Panc1 (cell line): Measurements from ENCODE around the gene GCH1. TPM values are rescaled to one million over a fixed set of nuclear protein-coding genes. Genes with fewer than 3 reads are reported as not detected.
"Not testable (repeated sequence)": the region's sequence is repeated elsewhere in the genome, so short reads cannot be mapped to it uniquely, and the experiment has no call there.

Experiments used
- ATAC-seq: fragments of 200-7000 bp; cut with Tn5 transposase; 2 replicates; pipeline ENCODE4 v1.9.1; 2020; ENCODE audit warnings: mild to moderate bottlenecking, moderate library complexity
- BruUV-seq: library from RNA; stranded (reverse); fragments of 400-500 nt; replicated peaks from 2 replicates; lab custom pipeline; 2021; lab: Mats Ljungman, UMichigan
- CTCF ChIA-PET: fragments of 300-600 bp; sonication (Branson Sonifier 250); formaldehyde crosslinking; loops from one replicate; lab custom pipeline; 2022; ENCODE audit warnings: antibody characterized with exemption; lab: Charles Lee
- POLR2A ChIA-PET: fragments of 300-600 bp; sonication (Branson Sonifier 250); formaldehyde crosslinking; loops from one replicate; lab custom pipeline; 2022; ENCODE audit warnings: antibody characterized with exemption; lab: Charles Lee
- DNase-seq: peaks from one replicate; pipeline ENCODE4 v3.0.0-alpha.2; 2010; ENCODE audit warnings: low read depth, low spot score
- H3K27ac ChIP-seq: 2 replicates; pipeline ENCODE4 v1.5.1; 2011; ENCODE audit warnings: mild to moderate bottlenecking, low read length, inconsistent platforms
- H3K27me3 ChIP-seq: fragments of 200-500 bp; sonication (Bioruptor generic); 2 replicates; pipeline ENCODE4 v1.6.0; 2014; ENCODE audit warnings: low read length, inconsistent platforms; ENCODE audit not compliant: control insufficient read depth, insufficient read depth
- H3K36me3 ChIP-seq: fragments of 200-500 bp; sonication (Bioruptor generic); 2 replicates; pipeline ENCODE4 v1.5.1; 2014; ENCODE audit warnings: inconsistent platforms, mild to moderate bottlenecking, low read length, moderate library complexity; ENCODE audit not compliant: control insufficient read depth, insufficient read depth
- H3K4me1 ChIP-seq: 2 replicates; pipeline ENCODE4 v1.5.1; 2011; ENCODE audit warnings: inconsistent platforms, mild to moderate bottlenecking, low read length, moderate library complexity; ENCODE audit not compliant: control insufficient read depth, insufficient read depth
- H3K4me3 ChIP-seq, 2 experiments: 2 replicates each; pipeline ENCODE4 v1.5.1; 2011 to 2012; ENCODE audit warnings: low read depth in 2 of 2, low read length in 2 of 2, mild to moderate bottlenecking in 2 of 2, inconsistent platforms in 1 of 2, moderate library complexity in 1 of 2
- H3K9me3 ChIP-seq: fragments of 200-500 bp; sonication (Bioruptor generic); 2 replicates; pipeline ENCODE4 v1.5.1; 2014; ENCODE audit warnings: low read depth, mild to moderate bottlenecking, inconsistent platforms, low read length, moderate library complexity; ENCODE audit not compliant: control insufficient read depth, insufficient read depth
- POLR2AphosphoS5 ChIP-seq: IDR thresholded peaks from 2 replicates; pipeline ENCODE4 v1.6.1; 2012; ENCODE audit warnings: mild to moderate bottlenecking, low read depth, low read length, moderate library complexity
- REST ChIP-seq, 2 experiments: IDR thresholded peaks; 2 replicates each; pipeline ENCODE4 v1.6.1; 2011 to 2012; ENCODE audit warnings: low read depth in 2 of 2, control low read depth in 1 of 2, low read length in 1 of 2, mild to moderate bottlenecking in 1 of 2, moderate library complexity in 1 of 2; ENCODE audit not compliant: insufficient read depth in 1 of 2
- SIN3A ChIP-seq: IDR thresholded peaks from 2 replicates; pipeline ENCODE4 v1.6.1; 2012; ENCODE audit warnings: low read depth, mild to moderate bottlenecking, low read length, moderate library complexity, borderline replicate concordance; ENCODE audit not compliant: insufficient read depth
- TCF7L2 ChIP-seq: IDR thresholded peaks from 2 replicates; pipeline ENCODE4 v1.6.1; 2011; ENCODE audit warnings: mild to moderate bottlenecking, low read depth, low read length, inconsistent platforms
- in situ Hi-C: cut with HindIII; loops from 2 replicates; pipeline ENCODE4 v1.10.0; 2016; ENCODE audit warnings: low sequenced_read_pairs, low pct_unique_long_range_greater_than_20kb
- intact Hi-C: fragments of 100-400 bp; cut with micrococcal nuclease; formaldehyde crosslinking; loops from one replicate; pipeline ENCODE4 v1.10.0; 2022; ENCODE audit not compliant: unreplicated experiment
- total RNA-seq: library from RNA; stranded (reverse); gene quantifications from one replicate; pipeline ENCODE4 v1.2.1, GENCODE V29; 2021; ENCODE audit not compliant: unreplicated experiment
- TF ChIP-seq, protein P1 (sequence below): fragments of 450-650 bp; IDR thresholded peaks from 2 replicates; pipeline ENCODE4 v1.5.1; 2017; ENCODE audit warnings: mild to moderate bottlenecking

Gene GCH1
- total RNA-seq, 1 experiment from 2014 or later, result 3.6 TPM

- CTCF ChIA-PET, result no interaction called here
- H3K4me3 ChIP-seq, result no peak overlapping the region
- no peaks in the 10 kb centered on the region for H3K36me3 ChIP-seq
- in situ Hi-C loops (no loop called here), intact Hi-C loops (no loop called here)
- POLR2A ChIA-PET, result no interaction called here
- DNase-seq (no peak), ATAC-seq (no peak)
- TF ChIP-seq, protein P1, sequence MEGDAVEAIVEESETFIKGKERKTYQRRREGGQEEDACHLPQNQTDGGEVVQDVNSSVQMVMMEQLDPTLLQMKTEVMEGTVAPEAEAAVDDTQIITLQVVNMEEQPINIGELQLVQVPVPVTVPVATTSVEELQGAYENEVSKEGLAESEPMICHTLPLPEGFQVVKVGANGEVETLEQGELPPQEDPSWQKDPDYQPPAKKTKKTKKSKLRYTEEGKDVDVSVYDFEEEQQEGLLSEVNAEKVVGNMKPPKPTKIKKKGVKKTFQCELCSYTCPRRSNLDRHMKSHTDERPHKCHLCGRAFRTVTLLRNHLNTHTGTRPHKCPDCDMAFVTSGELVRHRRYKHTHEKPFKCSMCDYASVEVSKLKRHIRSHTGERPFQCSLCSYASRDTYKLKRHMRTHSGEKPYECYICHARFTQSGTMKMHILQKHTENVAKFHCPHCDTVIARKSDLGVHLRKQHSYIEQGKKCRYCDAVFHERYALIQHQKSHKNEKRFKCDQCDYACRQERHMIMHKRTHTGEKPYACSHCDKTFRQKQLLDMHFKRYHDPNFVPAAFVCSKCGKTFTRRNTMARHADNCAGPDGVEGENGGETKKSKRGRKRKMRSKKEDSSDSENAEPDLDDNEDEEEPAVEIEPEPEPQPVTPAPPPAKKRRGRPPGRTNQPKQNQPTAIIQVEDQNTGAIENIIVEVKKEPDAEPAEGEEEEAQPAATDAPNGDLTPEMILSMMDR, result no peak
- no peak for TF ChIP-seq TCF7L2
- TF ChIP-seq SIN3A, result no peak
- TF ChIP-seq POLR2AphosphoS5, result no peak
- TF ChIP-seq REST (IDR thresholded peaks at IDR 0.05; ENCODE audit: insufficient read depth in 1 of 2, low read depth in 2 of 2, low read length in 1 of 2), result no peak
- H3K27me3 ChIP-seq, result no peaks in the 10 kb centered on the region
- no TSS peak for BruUV-seq
- no peaks in the 10 kb centered on the region for H3K4me1 ChIP-seq
- no peak overlapping the region for H3K27ac ChIP-seq
- no peaks in the 10 kb centered on the region for H3K9me3 ChIP-seq
Observed at GRCh38 chr14:54909817-54910558, 7.4 kb upstream of the GCH1 start.

DNA sequence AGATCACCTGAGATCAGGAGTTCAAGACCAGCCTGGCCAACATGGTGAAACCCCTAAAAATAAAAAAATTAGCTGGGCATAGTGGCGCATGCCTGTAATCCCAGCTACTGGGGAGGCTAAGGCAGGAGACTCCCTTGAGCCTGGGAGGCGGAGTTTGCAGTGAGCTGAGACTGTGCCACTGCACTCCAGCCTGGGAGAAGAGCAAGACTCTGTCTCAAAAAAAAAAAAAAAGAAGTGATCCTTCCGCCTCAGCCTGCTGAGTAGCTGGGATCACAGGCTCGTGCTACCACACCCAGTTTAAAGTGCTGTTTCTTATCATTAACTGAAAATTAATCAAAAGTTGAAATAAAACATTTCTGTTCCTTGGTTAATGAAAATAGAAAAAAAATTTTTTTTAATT is 6.3 kb upstream of the GCH1 start:
- POLR2A ChIA-PET, in situ Hi-C loops, intact Hi-C loops, H3K4me3 ChIP-seq, H3K4me1 ChIP-seq, H3K27me3 ChIP-seq, H3K36me3 ChIP-seq, DNase-seq, H3K27ac ChIP-seq, CTCF ChIA-PET, ATAC-seq, BruUV-seq, H3K9me3 ChIP-seq: not testable (repeated sequence)

DNA sequence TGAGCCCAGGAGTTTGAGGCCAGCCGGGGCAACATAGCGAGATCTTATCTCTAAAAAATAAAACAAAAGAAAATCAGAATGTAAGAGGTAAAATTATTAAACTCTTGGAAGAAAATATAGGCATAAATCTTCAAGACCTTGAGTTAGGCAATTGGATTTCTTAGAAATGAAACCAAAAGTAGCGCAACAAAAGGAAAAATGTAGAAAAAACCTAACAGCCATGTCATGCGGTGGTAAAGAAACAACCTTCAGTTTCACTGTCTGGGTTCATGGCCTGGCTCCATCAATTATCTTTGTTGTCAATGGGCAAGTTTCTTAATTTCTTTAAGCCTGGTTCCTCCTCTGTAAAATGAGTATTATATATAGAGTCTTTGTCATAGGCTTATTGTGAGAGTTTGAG is 5.6 kb upstream of the GCH1 start:
- Histone ChIP-seq H3K4me1 (no peaks in the 10 kb centered on the region), H3K4me3 (no peak overlapping the region), H3K36me3 (no peaks in the 10 kb centered on the region), H3K27ac (no peak overlapping the region), H3K27me3 (no peaks in the 10 kb centered on the region), H3K9me3 (no peaks in the 10 kb centered on the region)
- POLR2A ChIA-PET, result no interaction called here
- in situ Hi-C loops (no loop called here), intact Hi-C loops (no loop called here)
- CTCF ChIA-PET, result no interaction called here
- TF ChIP-seq POLR2AphosphoS5 (no peak), REST (IDR thresholded peaks at IDR 0.05; ENCODE audit: insufficient read depth in 1 of 2, low read depth in 2 of 2, low read length in 1 of 2) (no peak), TCF7L2 (no peak), SIN3A (no peak)
- TF ChIP-seq, protein P1, result no peak
- no peak for ATAC-seq
- no TSS peak for BruUV-seq
- no peak for DNase-seq
